ENCODE data around the gene PRPSAP2.

The PRPSAP2 gene

GRCh38 chr17:18967916-18968315, 110.0 kb downstream of the PRPSAP2 start:
- Histone ChIP-seq H3K4me3 (no peak overlapping the region), H3K27ac (no peak overlapping the region)
- TF ChIP-seq CTCF (IDR thresholded peaks at IDR 0.05) = no peak
- no peak for DNase-seq (ENCODE audit: low spot score)

GRCh38 chr17:18968345-18968744, 110.4 kb downstream of the PRPSAP2 start:
- TF ChIP-seq CTCF (IDR thresholded peaks at IDR 0.05) = no peak
- Histone ChIP-seq H3K4me3 (no peak overlapping the region), H3K27ac (no peak overlapping the region)
- no peak for DNase-seq (ENCODE audit: low spot score)

GRCh38 chr17:18968945-18969887, 111.3 kb downstream of the PRPSAP2 start:
- no peak for DNase-seq (ENCODE audit: low spot score)
- Histone ChIP-seq H3K27ac (no peak overlapping the region), H3K4me3 (no peak overlapping the region)
- no peak for TF ChIP-seq CTCF (IDR thresholded peaks at IDR 0.05)

GRCh38 chr17:18970582-18971480, 112.9 kb downstream of the PRPSAP2 start:
- DNase-seq (ENCODE audit: low spot score) = no peak
- no peak for TF ChIP-seq CTCF (IDR thresholded peaks at IDR 0.05)
- H3K27ac ChIP-seq = no peak overlapping the region
- no peak overlapping the region for H3K4me3 ChIP-seq

- H3K27ac ChIP-seq = no peak overlapping the region
- no peak overlapping the region for H3K4me3 ChIP-seq
- no peak for DNase-seq (ENCODE audit: low spot score)
- no peak for TF ChIP-seq CTCF (IDR thresholded peaks at IDR 0.05)
These were observed 113.9 kb downstream of the PRPSAP2 start for GRCh38 chr17:18971801-18972200.

GRCh38 chr17:18974407-18975149, 116.6 kb downstream of the PRPSAP2 start:
- no peak for DNase-seq (ENCODE audit: low spot score)
- Histone ChIP-seq H3K4me3 (no peak overlapping the region), H3K27ac (no peak overlapping the region)
- TF ChIP-seq CTCF (IDR thresholded peaks at IDR 0.05) = no peak
